Epithelial cell of esophagus (primary cell): ENCODE results near the gene CCM2.

Source experiments
- DNase-seq: peaks from one replicate; pipeline ENCODE4 v3.0.0; 2010; ENCODE audit warnings: low read depth
- H3K4me3 ChIP-seq: 2 replicates; pipeline ENCODE4 v1.5.1; 2011; ENCODE audit warnings: mild to moderate bottlenecking, low read length, control low read depth
- CTCF ChIP-seq: IDR thresholded peaks from 2 replicates; pipeline ENCODE4 v1.5.1; 2011; ENCODE audit warnings: low read depth, mild to moderate bottlenecking, low read length, control low read depth, inconsistent platforms; ENCODE audit not compliant: insufficient read depth; ENCODE audit errors: missing control alignments

The CCM2 gene

GRCh38 chr7:45122975-45123860 lies 123.2 kb downstream of the CCM2 start:
- no peak overlapping the region for H3K4me3 ChIP-seq
- no peak for DNase-seq
- no peak for TF ChIP-seq CTCF

GRCh38 chr7:45123913-45124710 lies 124.1 kb downstream of the CCM2 start:
- DNase-seq = no peak
- H3K4me3 ChIP-seq = no peak overlapping the region
- TF ChIP-seq CTCF = no peak

GRCh38 chr7:45125193-45125904 lies 125.3 kb downstream of the CCM2 start:
- H3K4me3 ChIP-seq = no peak overlapping the region
- DNase-seq = no peak
- TF ChIP-seq CTCF = no peak
